SK-N-SH (cell line): ENCODE results near the gene LIX1. TPM values are rescaled to one million over a fixed set of nuclear protein-coding genes. Genes with fewer than 3 reads are reported as not detected.
"Not testable (repeated sequence)": the region's sequence is repeated elsewhere in the genome, so short reads cannot be mapped to it uniquely, and the experiment has no call there.

ENCODE experiments used
- CTCF ChIA-PET: fragments of 300-600, 350-600 bp; formaldehyde crosslinking; extraction: SDS; loops from one replicate; lab custom pipeline; 2021; lab: Yijun Ruan, JAX
- POLR2A ChIA-PET: fragments of 350-600 bp; sonication (Branson Sonifier 250); formaldehyde crosslinking; extraction: SDS; loops from one replicate; lab custom pipeline; 2020; ENCODE audit warnings: antibody characterized with exemption, inconsistent platforms; lab: Yijun Ruan, JAX
- DNase-seq: peaks from one replicate; pipeline ENCODE4 v3.0.0; 2012
- H2AFZ ChIP-seq: fragments of 200-600 bp; sonication (generic); 2 replicates; pipeline ENCODE4 v1.8.1; 2016; ENCODE audit warnings: antibody characterized with exemption, mild to moderate bottlenecking, low read depth
- H3F3A ChIP-seq: fragments of 200-600 bp; sonication (generic); replicated peaks from 2 replicates; pipeline ENCODE3; 2016; ENCODE audit warnings: antibody characterized with exemption, mild to moderate bottlenecking; ENCODE audit not compliant: insufficient read depth
- H3K27ac ChIP-seq, 2 experiments: fragments of 200-500 bp in 1 of 2; fragments of 200-600 bp in 1 of 2; sonication (Bioruptor generic) in 1 of 2; sonication (generic), shearing (Covaris generic) in 1 of 2; 2 replicates each; pipeline versions ENCODE4 v1.5.1 to v1.6.1; 2014 to 2016; ENCODE audit warnings: low read depth in 2 of 2, inconsistent platforms in 1 of 2, low read length in 1 of 2, mild to moderate bottlenecking in 1 of 2, mixed read lengths in 1 of 2
- H3K27me3 ChIP-seq: fragments of 200-600 bp; sonication (generic), shearing (Covaris generic); 2 replicates; pipeline ENCODE4 v1.6.1; 2016; ENCODE audit warnings: mixed run types; ENCODE audit not compliant: insufficient read depth
- H3K36me3 ChIP-seq, 2 experiments: fragments of 200-500 bp in 1 of 2; fragments of 200-600 bp in 1 of 2; sonication (Bioruptor generic) in 1 of 2; sonication (generic) in 1 of 2; replicated peaks in 1 of 2; 2 replicates each; pipeline versions ENCODE3 to v1.5.1; 2014 to 2016; ENCODE audit warnings: low read length in 1 of 2, mild to moderate bottlenecking in 1 of 2; ENCODE audit not compliant: insufficient read depth in 2 of 2, control insufficient read depth in 1 of 2
- H3K4me1 ChIP-seq, 2 experiments: fragments of 200-500 bp in 1 of 2; fragments of 200-600 bp in 1 of 2; sonication (Bioruptor generic) in 1 of 2; sonication (generic), shearing (Covaris generic) in 1 of 2; 2 replicates each; pipeline versions ENCODE4 v1.5.1 to v1.6.1; 2014 to 2016; ENCODE audit warnings: low read depth in 1 of 2, low read length in 1 of 2, mixed run types in 1 of 2; ENCODE audit not compliant: insufficient read depth in 2 of 2, control insufficient read depth in 1 of 2
- H3K4me2 ChIP-seq: fragments of 200-600 bp; sonication (generic), shearing (Covaris generic); 2 replicates; pipeline ENCODE4 v1.6.1; 2017; ENCODE audit warnings: mixed run types
- H3K4me3 ChIP-seq, 2 experiments: fragments of 200-500 bp in 1 of 2; fragments of 200-600 bp in 1 of 2; sonication (Bioruptor generic) in 1 of 2; sonication (generic), shearing (Covaris generic) in 1 of 2; 2 replicates each; pipeline versions ENCODE4 v1.5.1 to v1.8.1; 2014 to 2016; ENCODE audit warnings: low read depth in 2 of 2, inconsistent platforms in 1 of 2, low read length in 1 of 2, mild to moderate bottlenecking in 1 of 2, mixed read lengths in 1 of 2, moderate library complexity in 1 of 2
- H3K79me2 ChIP-seq: fragments of 200-600 bp; sonication (generic); 2 replicates; pipeline ENCODE4 v1.8.1; 2017; ENCODE audit warnings: mild to moderate bottlenecking; ENCODE audit not compliant: insufficient read depth
- H3K9ac ChIP-seq: fragments of 200-600 bp; sonication (generic); 2 replicates; pipeline ENCODE4 v1.6.1; 2017; ENCODE audit warnings: mixed run types
- H3K9me2 ChIP-seq: fragments of 200-600 bp; sonication (generic); 2 replicates; pipeline ENCODE4 v1.6.1; 2017; ENCODE audit warnings: mixed run types
- H3K9me3 ChIP-seq: fragments of 200-600 bp; sonication (generic); 2 replicates; pipeline ENCODE4 v1.6.1; 2017; ENCODE audit warnings: mixed run types, mild to moderate bottlenecking, moderate library complexity
- H4K20me1 ChIP-seq: fragments of 200-600 bp; sonication (generic); 2 replicates; pipeline ENCODE4 v1.6.1; 2017; ENCODE audit warnings: mild to moderate bottlenecking, mixed run types; ENCODE audit not compliant: insufficient read depth
- CHD2 ChIP-seq: fragments of 150-350 bp; IDR thresholded peaks from 2 replicates; pipeline ENCODE4 v1.6.1; 2018; ENCODE audit warnings: low read length; ENCODE audit not compliant: partially characterized antibody
- EZH2phosphoT487 ChIP-seq: fragments of 200-600 bp; sonication (generic); IDR thresholded peaks from 2 replicates; pipeline ENCODE4 v1.6.1; 2017; ENCODE audit warnings: low read depth, mixed run types, mild to moderate bottlenecking, antibody characterized with exemption, moderate library complexity, borderline replicate concordance
- JUND ChIP-seq: IDR thresholded peaks from 2 replicates; pipeline ENCODE4 v1.4.0; 2012
- MEF2A ChIP-seq: IDR thresholded peaks from 2 replicates; pipeline ENCODE4 v1.4.0; 2012; ENCODE audit warnings: low read depth, borderline replicate concordance
- PBX3 ChIP-seq: IDR thresholded peaks from 2 replicates; pipeline ENCODE4; 2012
- ZBTB33 ChIP-seq: IDR thresholded peaks from 2 replicates; pipeline ENCODE4 v1.4.0; 2012; ENCODE audit warnings: low read depth, borderline replicate concordance
- WGBS: methylation state at CpG from one replicate; pipeline ENCODE4 v1.1.6; 2017; ENCODE audit warnings: low lambda C conversion rate; 5-methylcytosine and 5-hydroxymethylcytosine counted together
- polyA plus RNA-seq, 3 experiments: library from polyadenylated mRNA; depleted of rRNA; stranded (reverse); fragments of >200 nt; gene quantifications; 2 replicates each; pipeline ENCODE4 v1.2.3, GENCODE V29; 2012

The LIX1 gene
- polyA plus RNA-seq, 1 of the 3 experiments (the other 2 are of a cell fraction) = not detected

GRCh38 chr5:97085459-97086181 is 56.8 kb downstream of the LIX1 start:
- Histone ChIP-seq H3K4me3 (no peak overlapping the region), H3K36me3 (no peaks in the 10 kb centered on the region), H3K9me2 (no peaks in the 10 kb centered on the region), H3K27me3 (no peaks in the 10 kb centered on the region), H3K79me2 (no peaks in the 10 kb centered on the region), H4K20me1 (no peaks in the 10 kb centered on the region), H2AFZ (no peak overlapping the region), H3K9me3 (no peaks in the 10 kb centered on the region), H3K4me1 (no peaks in the 10 kb centered on the region), H3K27ac (no peak overlapping the region), H3K4me2 (no peak overlapping the region), H3F3A (no peaks in the 10 kb centered on the region), H3K9ac (no peak overlapping the region)
- ChIA-PET CTCF (no interaction called here), POLR2A (no interaction called here)
- WGBS = 85% methylated on average over 8 of the region's 22 CpGs
- TF ChIP-seq CHD2 = no peak
- no peak for TF ChIP-seq EZH2phosphoT487
- no peak for TF ChIP-seq JUND
- no peak for TF ChIP-seq MEF2A
- TF ChIP-seq ZBTB33 = no peak
- TF ChIP-seq PBX3 = no peak
- DNase-seq = no peak

GRCh38 chr5:97084782-97085458 is 57.5 kb downstream of the LIX1 start:
- H2AFZ ChIP-seq, H3K79me2 ChIP-seq, POLR2A ChIA-PET, H3K9me2 ChIP-seq, H3K4me2 ChIP-seq, CTCF ChIA-PET, H3K27me3 ChIP-seq, H3K4me3 ChIP-seq, H4K20me1 ChIP-seq, H3K9me3 ChIP-seq, H3K27ac ChIP-seq, H3K9ac ChIP-seq, H3F3A ChIP-seq, H3K4me1 ChIP-seq, DNase-seq, H3K36me3 ChIP-seq: not testable (repeated sequence)
- 57% methylated on average over 4 of the region's 21 CpGs for WGBS
